ENCODE measurements around the gene METTL17.

Gene METTL17

DNA sequence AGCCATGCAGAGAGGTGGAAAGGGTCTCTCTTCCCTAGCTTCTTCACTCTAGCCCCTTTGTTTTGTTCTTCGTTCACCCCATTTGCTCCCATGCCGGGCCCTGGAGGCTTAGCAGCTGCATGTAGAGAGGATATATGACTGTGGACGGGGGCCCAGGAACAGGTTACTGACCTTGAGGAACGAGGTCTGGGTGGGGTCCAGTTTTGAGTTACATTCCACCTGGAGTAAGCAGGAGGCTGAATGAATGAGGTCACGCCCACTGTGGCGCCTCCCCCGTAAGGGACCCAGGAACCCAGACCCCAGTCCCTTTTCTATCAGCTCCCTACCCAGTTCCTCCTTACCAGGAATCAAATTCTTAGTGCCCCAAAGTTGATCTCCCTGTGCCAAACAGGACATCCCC, 28.5 kb downstream of the METTL17 start:
- H3K79me2 ChIP-seq (ENCODE audit: insufficient read depth, low read length) = no peaks in the 10 kb centered on the region
- H3K27ac ChIP-seq (ENCODE audit: low read depth, low read length, poor library complexity, severe bottlenecking) = no peak overlapping the region
- H3K4me1 ChIP-seq (ENCODE audit: insufficient read depth, low read length, severe bottlenecking) = no peaks in the 10 kb centered on the region
- no peaks in the 10 kb centered on the region for H3F3A ChIP-seq (ENCODE audit: insufficient read depth, low read length)
- H3K9ac ChIP-seq (ENCODE audit: low read length) = no peak overlapping the region
- no peaks in the 10 kb centered on the region for H3K9me2 ChIP-seq (ENCODE audit: low read depth, low read length)
- TF ChIP-seq, protein P1, sequence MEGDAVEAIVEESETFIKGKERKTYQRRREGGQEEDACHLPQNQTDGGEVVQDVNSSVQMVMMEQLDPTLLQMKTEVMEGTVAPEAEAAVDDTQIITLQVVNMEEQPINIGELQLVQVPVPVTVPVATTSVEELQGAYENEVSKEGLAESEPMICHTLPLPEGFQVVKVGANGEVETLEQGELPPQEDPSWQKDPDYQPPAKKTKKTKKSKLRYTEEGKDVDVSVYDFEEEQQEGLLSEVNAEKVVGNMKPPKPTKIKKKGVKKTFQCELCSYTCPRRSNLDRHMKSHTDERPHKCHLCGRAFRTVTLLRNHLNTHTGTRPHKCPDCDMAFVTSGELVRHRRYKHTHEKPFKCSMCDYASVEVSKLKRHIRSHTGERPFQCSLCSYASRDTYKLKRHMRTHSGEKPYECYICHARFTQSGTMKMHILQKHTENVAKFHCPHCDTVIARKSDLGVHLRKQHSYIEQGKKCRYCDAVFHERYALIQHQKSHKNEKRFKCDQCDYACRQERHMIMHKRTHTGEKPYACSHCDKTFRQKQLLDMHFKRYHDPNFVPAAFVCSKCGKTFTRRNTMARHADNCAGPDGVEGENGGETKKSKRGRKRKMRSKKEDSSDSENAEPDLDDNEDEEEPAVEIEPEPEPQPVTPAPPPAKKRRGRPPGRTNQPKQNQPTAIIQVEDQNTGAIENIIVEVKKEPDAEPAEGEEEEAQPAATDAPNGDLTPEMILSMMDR (IDR thresholded peaks at IDR 0.05; ENCODE audit: low read length) = no peak
- no peak for TF ChIP-seq EZH2 (IDR thresholded peaks at IDR 0.05; ENCODE audit: borderline replicate concordance, low read length)
- H3K36me3 ChIP-seq (ENCODE audit: insufficient read depth, low read length) = no peaks in the 10 kb centered on the region
- H3K27me3 ChIP-seq (ENCODE audit: insufficient read depth, low read length) = peaks cover 5% of the 10 kb centered on the region; the same call in 1 of the 2 replicates
- no peak overlapping the region for H3K4me2 ChIP-seq (ENCODE audit: low read length)
- H4K20me1 ChIP-seq (ENCODE audit: insufficient read depth, low read length) = no peaks in the 10 kb centered on the region
- H2AFZ ChIP-seq (ENCODE audit: low read length) = no peak overlapping the region
- H3K4me3 ChIP-seq (ENCODE audit: low read depth, low read length, poor library complexity, severe bottlenecking) = no peak overlapping the region
- no peaks in the 10 kb centered on the region for H3K9me3 ChIP-seq (ENCODE audit: low read length)

DNA sequence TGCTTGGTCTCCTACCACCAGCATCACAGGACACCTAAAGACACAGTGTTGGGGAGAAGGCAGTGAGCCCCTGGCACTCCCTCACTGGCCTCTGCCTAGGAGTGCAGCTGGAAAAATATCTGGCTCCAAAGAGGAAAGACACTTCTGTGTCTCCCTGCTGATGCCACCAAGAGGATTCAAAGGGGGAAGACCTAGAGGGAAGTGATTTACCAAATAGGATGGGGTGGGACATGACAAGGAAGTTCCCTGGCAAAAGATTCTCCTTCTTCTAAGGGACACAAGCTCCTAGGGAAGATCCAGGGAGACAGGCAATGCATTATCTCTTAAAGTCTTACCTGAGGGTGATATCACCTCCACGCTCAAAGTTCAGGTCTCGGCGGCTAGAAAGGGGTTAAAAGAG, 29.0 kb downstream of the METTL17 start:
- TF ChIP-seq, protein P1 (IDR thresholded peaks at IDR 0.05; ENCODE audit: low read length) = no peak
- no peak for TF ChIP-seq EZH2 (IDR thresholded peaks at IDR 0.05; ENCODE audit: borderline replicate concordance, low read length)
- Histone ChIP-seq H3K27ac (ENCODE audit: low read depth, low read length, poor library complexity, severe bottlenecking) (no peak overlapping the region), H3K36me3 (ENCODE audit: insufficient read depth, low read length) (no peaks in the 10 kb centered on the region), H3K27me3 (ENCODE audit: insufficient read depth, low read length) (peaks cover 5% of the 10 kb centered on the region; the same call in 1 of the 2 replicates), H3K4me1 (ENCODE audit: insufficient read depth, low read length, severe bottlenecking) (no peaks in the 10 kb centered on the region), H3K79me2 (ENCODE audit: insufficient read depth, low read length) (no peaks in the 10 kb centered on the region), H3K4me3 (ENCODE audit: low read depth, low read length, poor library complexity, severe bottlenecking) (no peak overlapping the region), H3K9ac (ENCODE audit: low read length) (no peak overlapping the region), H3K9me3 (ENCODE audit: low read length) (no peaks in the 10 kb centered on the region), H3K4me2 (ENCODE audit: low read length) (no peak overlapping the region), H4K20me1 (ENCODE audit: insufficient read depth, low read length) (no peaks in the 10 kb centered on the region), H3K9me2 (ENCODE audit: low read depth, low read length) (no peaks in the 10 kb centered on the region), H3F3A (ENCODE audit: insufficient read depth, low read length) (no peaks in the 10 kb centered on the region), H2AFZ (ENCODE audit: low read length) (no peak overlapping the region)

DNA sequence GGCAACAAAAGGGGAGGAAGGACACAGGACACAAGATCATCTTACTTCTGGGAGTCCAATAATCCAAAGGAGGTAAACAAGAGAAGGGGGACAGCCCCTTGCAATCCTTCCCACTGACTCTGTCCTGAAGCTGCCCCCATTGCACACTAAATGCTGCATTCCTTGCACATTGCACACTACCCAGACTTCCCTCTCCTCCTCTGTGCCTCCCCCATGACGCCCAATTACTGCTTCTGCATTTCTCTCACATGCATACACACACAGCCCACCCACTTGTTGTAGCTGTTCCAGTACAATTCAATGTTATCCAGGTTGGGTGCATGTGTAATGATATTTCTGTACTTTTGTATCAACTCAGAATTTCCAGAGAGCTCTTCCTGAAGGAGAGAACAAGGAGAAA, 29.6 kb downstream of the METTL17 start:
- H3K27me3 ChIP-seq (ENCODE audit: insufficient read depth, low read length) = peaks cover 5% of the 10 kb centered on the region
- no peaks in the 10 kb centered on the region for H3K9me2 ChIP-seq (ENCODE audit: low read depth, low read length)
- H3K27ac ChIP-seq (ENCODE audit: low read depth, low read length, poor library complexity, severe bottlenecking) = no peak overlapping the region
- H3K9ac ChIP-seq (ENCODE audit: low read length) = no peak overlapping the region
- H4K20me1 ChIP-seq (ENCODE audit: insufficient read depth, low read length) = no peaks in the 10 kb centered on the region
- H3F3A ChIP-seq (ENCODE audit: insufficient read depth, low read length) = no peaks in the 10 kb centered on the region
- H3K79me2 ChIP-seq (ENCODE audit: insufficient read depth, low read length) = no peaks in the 10 kb centered on the region
- H3K9me3 ChIP-seq (ENCODE audit: low read length) = no peaks in the 10 kb centered on the region
- no peak for TF ChIP-seq EZH2 (IDR thresholded peaks at IDR 0.05; ENCODE audit: borderline replicate concordance, low read length)
- TF ChIP-seq, protein P1 (IDR thresholded peaks at IDR 0.05; ENCODE audit: low read length) = no peak
- H3K4me1 ChIP-seq (ENCODE audit: insufficient read depth, low read length, severe bottlenecking) = no peaks in the 10 kb centered on the region
- H3K4me2 ChIP-seq (ENCODE audit: low read length) = no peak overlapping the region
- no peak overlapping the region for H2AFZ ChIP-seq (ENCODE audit: low read length)
- no peak overlapping the region for H3K4me3 ChIP-seq (ENCODE audit: low read depth, low read length, poor library complexity, severe bottlenecking)
- H3K36me3 ChIP-seq (ENCODE audit: insufficient read depth, low read length) = no peaks in the 10 kb centered on the region
